NCI-H1105 treated with DMSO at 0.1 percent for 48 hours (cell line): ENCODE data around the gene SDK1.
A peak's percentile ranks its signal among the peaks of the same experiment; 100 is the strongest.

Experiments used
- DNase-seq: peaks from one replicate; lab custom pipeline; 2025; lab: John Stamatoyannopoulos, UW

SDK1 gene

DNA sequence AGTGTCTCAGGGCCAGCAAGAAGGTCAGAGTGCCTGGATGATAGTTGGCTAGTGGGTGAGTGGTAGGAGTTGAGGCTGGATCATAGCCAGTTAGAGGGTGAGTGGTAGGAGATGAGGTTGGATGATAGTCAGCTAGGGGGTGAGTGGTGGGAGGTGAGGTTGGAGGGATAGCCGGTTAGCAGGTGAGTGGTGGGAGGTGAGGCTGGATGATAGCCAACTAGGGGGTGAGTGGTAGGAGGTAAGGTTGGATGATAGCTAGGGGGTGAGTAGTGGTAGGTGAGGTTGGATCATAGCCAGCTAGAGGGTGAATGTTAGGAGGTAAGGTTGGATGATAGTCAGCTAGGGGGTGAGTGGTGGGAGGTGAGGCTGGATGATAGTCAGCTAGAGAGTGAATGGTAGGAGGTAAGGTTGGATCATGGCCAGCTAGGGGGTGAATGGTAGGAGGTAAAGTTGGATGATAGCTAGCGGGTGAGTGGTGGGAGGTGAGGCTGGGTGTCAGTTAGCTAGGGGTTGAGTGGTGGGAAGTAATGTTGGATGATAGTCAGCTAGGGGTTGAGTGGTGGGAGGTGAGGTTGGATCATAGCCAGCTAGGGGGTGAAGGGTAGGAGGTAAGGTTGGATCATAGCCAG, 226.6 kb downstream of the SDK1 start:
- no peak for DNase-seq

DNA sequence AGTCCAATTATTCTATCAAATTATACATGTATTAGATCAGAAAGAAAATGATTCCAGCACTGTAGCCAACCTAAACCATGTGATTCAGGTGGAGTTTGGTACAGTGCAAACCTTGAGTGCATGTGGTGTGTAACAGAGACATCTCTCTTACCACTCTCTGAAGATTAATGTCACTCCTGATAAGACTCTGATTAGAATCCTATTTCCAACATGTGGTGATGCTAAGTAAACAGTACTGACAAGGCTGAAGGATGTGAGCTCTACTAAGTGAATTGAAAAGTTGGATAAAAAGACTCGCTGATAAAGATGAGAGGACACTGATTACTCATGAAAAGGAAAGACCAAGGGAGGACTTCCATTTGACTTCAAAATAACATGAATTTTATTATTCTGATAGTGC, 232.0 kb downstream of the SDK1 start:
- DNase-seq = no peak

DNA sequence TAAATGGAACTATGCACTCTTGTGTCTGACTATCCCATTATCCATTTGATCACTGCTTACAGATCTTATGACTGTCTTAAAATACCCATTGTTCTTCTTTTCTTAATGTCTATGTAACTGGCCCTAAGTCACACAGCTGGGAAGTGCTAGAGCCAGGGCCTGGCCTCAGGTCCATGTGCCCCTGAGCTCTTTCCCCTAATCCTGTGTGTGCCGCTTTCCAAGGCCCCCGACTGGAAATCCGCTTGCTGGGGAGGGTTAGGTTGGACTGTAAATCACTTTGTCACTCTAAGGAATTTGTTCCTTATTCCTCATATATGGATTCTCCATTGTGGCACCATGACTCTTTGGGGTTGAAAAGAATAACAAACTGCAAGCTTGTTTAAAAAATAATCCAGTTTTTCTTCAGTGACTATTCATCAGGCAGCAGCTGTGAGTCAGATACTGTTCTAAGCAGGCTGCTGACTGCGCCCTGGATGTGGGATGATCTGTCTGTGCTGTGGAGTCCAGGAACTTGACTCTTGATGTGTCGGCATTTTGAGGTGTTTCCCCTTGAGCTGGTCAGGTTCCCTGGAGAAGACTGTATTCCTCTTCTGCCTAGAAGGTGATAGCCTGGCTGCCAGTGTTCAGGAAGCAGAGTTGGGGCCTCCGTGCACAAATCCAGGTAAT, 236.3 kb downstream of the SDK1 start:
- DNase-seq = no peak

DNA sequence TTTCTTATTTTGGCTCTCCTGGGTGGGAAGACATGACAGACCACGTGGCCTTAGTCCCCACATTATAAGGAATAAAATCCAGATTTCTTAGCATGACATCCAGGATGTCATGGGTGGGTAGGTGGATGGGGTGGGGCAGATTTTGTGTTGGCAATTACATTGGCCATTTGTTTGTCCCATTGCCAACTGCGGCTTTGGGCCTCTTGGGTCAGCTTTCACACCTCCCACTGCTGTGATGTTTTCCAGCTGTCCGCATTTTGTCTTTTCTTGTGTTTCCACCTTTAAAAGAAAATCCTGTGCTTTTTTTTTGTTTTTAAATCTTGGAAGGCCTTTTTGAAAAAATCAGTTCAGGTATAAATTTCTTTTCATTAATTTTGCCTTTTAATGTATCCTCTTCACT, 237.0 kb downstream of the SDK1 start:
- no peak for DNase-seq

DNA sequence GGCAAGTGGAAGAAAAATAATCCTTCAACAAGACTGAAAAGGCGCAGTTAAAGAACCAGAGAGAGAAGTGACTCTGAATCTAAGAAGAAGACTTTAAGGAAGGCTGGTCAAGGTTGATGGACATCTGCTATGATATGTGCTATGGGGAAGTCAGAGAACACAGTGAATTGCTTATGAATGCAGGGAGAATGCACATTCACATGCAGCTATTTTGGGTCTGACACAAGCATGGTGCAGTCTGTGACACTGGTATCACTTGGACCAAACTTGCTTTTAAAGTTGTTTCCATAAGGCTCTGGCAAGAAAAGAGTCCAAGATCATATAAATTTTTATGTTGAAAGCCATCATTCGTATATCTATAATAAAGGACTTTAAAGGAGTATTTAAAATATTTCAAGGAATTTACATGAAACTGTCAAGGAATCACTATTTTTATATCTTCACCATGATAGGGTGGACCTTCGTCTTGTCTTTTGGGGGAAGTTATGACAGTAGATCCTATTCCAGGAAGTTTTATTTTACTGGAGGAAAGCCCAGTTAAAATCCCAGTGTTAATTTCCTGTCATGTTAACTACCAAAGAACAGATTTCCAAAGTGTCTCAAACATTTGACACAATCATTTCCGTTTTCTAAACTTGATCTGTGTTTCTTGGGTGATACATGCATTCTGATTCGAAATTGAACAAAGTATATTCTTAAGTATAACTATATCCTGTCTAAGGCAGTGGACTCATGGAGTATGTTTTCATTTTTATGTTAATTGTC, 239.6 kb downstream of the SDK1 start:
- no peak for DNase-seq

DNA sequence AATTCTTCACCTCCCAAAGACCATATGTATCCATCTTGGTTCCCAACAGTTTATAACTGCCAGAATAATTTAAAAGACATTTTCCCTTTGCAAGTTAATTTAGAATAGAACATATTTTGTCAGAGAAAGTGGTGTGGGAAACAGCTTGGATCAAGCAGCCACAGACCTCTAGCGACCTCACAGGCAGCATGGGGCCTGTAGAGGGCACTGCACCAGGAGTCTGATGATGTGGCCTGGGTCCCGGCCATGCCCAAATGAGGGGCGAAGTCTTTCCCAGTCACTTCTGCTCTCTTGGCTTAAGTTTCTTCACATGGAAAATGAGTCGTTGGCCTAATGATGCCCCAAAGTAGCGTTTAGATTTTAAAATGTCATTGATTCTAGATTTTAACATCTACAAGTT, 243.2 kb downstream of the SDK1 start:
- no peak for DNase-seq

DNA sequence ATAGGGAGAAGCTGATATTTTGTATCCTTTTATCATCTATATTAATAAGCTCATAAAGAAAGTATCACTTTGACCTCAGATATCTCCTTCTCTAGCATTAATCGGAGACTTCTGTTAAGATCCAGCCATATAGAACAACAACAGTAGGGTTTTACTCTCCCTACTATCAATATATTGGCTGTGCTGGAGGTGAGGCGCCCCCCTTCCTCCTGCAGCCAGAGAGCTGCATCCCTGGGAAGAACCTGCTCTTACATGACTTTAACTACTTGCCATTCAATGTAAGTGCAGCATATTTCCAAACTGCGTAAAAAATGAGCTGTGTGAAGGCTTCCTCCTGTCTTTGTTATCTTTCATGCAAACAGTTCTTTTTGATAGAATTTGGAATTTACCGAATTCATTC, 247.8 kb downstream of the SDK1 start:
- DNase-seq = no peak

DNA sequence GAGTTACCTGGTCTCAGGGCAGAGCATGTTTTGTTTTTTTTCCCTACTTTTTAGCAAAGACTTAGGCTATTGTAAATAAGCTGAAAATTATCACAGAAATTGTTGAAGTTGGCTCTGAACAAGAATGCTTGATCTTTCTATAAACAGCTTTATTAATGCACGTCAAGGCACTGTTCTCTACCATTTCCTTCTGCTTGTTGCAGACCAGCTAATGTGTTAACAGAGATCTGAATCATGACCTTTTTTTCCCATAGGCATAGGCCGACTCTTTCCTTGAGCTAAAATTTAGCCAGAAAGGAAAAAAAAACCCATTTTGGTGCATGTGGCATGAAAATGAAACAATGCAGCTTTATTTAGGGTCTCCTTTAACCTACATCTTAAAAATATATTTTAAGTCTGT, 248.5 kb downstream of the SDK1 start:
- no peak for DNase-seq

DNA sequence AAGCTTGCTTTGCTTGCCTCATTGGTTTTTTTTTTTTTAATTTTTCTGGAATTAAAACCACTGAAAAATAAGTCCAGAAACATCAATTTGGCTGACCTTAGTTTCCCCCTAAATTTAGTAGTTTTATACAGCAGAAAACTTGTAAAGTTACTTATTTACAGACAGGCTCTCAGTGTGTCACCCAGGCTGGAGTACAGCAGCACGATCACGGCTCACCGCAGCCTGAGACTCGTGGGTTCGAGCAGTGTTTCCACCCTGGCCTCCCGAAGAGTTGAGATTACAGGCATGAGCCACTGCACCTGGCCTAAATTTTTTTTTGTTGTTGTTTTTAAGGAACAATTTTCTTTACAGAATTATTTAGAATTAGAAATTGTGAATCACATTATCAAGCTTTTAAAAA, 250.5 kb downstream of the SDK1 start:
- DNase-seq = no peak

DNA sequence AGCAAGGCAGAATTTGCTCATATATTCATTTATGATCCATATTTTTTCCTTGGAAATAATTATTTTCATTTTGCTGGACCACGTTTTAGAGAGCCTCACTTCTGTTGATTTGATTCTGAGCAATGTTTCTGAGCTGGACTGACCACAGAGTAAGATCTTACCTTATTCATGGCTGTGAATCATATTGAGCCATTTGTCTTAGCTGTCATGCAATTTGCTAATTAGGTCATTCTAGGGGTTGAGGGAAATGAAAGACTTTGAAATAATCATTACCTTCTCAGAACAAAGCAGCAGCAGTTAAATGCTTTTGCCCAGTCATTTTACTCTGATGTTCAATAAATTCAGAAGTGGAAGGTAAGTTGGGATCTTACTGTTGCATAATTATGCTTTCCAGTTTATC, 251.4 kb downstream of the SDK1 start:
- DNase-seq = no peak

DNA sequence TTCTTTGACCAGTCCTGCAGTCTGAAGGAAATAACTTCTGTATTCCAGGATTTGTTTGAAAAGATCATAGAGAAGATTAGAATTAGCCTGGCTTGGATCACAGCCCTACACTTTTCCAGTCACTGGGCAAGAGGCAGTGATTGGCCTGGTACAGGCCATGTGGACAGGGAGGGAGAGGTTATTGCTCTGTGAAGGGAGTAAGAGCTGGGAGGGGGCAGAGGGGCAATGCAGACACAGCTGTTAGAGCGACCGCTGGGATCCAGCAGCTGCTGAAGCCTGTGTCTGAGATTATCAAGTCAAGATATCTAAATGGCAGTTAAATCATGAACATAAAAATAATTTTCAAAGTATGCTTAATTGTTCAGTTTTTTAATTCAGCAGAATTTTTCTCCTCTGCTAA, 257.3 kb downstream of the SDK1 start:
- no peak for DNase-seq

DNA sequence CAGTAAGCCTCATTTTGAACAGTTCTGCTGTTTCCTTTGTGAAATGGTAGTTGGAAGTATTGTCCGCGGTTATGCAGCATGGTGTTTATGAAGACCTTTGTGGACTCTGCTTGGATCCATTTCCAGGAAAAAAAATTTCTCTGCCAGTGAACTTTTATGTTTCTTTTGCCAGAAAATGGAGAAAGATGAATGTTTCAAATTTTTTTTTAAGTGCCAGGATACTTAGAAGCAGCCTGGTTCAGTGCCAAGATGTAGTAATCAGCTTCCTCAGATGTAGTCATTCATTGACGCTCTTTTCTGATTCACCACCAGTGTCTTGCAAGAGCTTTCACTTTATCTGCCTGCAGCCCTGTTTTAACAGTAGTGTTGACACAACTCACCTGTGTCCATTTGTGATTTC, 258.2 kb downstream of the SDK1 start:
- DNase-seq = peak; percentile 8

DNA sequence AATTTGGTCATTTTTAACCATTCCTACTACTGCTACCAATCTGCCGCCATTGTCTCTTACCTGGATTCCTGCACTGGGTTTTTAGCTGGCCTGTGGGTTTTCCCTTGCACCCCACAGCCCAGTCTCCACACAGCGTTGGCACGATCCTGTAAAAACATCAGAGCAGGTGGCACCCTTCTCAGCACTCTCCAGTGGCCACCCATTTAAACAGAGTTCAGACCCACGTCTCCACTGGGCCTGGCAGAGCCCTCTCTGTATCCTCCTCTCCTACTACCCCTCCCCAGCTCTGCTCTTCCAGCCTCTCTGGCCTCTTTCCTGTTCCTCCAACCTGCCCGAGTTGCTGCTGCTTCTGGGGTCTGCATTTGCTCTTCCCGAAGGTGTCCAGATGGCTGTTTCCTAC, 259.4 kb downstream of the SDK1 start:
- no peak for DNase-seq

DNA sequence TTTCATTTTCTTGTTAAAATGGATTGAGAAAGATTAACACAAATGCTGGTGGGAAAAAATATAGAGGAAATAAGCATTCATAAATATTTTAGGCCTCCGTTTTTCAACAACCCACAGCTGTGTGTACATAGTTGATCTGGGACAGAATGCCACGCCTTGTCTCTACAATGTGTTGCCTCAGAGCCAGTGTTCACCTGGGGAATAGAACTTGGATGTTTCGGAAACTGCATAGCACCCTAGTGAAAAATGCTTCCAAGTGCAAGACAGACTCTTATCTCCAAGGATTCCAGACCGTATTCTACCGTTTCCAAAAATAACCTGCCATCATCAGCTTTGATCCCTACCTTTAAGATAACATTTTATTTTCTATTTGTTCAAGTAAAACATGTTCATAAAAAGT, 260.9 kb downstream of the SDK1 start:
- DNase-seq = no peak

DNA sequence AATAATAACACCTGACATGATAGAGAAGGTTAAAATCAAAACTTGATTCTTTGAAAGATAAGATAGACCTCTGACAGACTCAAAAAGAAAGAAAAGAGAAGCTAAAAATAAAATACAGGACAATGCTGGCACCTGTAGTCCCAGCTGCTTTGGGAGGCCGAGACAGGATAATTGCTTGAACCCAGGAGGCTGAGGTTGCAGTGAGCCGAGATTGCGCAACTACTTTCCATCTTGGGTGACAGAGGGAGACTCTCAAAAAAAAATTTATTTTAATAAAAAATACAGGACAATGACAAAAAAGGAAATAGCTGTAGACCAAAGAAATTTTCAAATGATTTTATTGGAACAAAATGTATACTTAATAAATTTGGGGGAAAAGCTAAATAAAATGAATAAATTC, 263.2 kb downstream of the SDK1 start:
- DNase-seq = no peak

DNA sequence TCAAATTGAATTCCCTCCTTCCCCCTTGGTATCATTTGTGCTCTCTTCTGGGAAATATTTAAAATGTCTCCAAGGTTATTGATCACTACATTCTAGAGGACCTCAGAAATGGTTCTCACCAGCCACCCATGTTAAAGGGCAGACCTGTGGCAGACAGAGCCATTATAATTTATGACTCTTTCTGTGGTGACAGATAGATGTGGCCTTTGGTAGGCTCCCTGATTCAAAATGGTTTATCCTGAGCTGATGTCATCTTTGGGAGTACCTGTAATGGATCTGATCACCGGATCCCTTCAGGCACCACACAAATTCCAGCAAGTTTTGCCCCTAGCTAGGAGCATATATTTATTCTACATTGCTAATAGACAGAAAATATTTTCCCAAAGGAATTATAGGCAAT, 267.5 kb downstream of the SDK1 start:
- DNase-seq = no peak

DNA sequence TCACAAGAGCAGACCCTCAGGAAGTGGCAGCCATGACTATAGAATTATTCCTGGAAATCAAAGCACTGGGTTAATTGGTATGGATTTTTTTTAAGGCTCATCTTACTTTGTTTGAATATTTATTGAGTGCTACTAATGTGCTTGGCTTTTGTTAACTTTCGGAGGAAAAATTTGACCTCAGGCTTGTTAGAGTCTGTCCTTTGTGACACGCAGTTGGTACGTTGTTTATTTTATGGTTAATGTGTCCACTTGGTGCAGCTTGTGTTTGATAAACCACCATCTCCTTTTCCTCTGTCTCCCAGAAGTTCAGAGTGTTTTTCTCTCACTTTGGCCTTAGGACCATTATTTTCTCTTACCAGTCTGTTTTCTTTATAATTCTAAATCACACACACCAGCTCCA, 268.6 kb downstream of the SDK1 start:
- DNase-seq = no peak

DNA sequence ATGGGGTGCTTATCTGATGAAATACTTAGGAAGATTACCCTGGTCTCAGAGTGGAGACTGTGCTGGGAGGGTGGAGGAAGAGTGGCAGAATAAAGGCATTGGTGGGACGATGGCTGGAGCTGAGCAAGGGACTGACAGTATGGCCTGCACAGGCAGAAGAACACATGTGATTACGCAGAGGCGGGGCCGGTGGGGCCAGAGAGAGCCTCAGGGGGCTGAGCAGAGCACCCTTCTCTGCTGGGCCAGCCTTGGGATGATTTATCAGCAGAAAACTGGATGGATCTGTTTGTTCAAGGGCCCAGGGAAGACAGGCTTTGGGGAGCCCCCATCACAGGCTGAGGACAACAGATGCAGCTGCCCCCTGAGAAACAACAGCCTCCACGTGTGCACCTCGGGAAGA, 272.1 kb downstream of the SDK1 start:
- DNase-seq = no peak

DNA sequence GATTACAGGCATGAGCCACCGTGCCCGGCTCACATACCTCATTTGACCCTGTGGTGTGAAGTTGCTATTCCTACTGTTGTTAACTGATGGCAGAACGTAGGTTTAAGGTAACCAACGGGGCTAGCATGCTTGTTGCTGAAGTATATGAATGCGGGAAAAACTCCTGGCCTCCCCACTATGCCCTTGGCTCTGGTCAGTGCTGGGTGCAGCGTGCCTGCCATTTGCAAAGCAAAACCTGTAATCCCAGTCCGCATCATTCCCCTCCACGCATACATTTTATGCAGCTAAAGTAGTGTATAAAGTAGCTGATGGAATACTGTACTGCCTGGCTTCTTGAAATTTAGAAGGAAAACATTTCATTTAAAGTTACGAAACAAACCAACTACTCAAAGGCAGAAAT, 273.3 kb downstream of the SDK1 start:
- DNase-seq = no peak

DNA sequence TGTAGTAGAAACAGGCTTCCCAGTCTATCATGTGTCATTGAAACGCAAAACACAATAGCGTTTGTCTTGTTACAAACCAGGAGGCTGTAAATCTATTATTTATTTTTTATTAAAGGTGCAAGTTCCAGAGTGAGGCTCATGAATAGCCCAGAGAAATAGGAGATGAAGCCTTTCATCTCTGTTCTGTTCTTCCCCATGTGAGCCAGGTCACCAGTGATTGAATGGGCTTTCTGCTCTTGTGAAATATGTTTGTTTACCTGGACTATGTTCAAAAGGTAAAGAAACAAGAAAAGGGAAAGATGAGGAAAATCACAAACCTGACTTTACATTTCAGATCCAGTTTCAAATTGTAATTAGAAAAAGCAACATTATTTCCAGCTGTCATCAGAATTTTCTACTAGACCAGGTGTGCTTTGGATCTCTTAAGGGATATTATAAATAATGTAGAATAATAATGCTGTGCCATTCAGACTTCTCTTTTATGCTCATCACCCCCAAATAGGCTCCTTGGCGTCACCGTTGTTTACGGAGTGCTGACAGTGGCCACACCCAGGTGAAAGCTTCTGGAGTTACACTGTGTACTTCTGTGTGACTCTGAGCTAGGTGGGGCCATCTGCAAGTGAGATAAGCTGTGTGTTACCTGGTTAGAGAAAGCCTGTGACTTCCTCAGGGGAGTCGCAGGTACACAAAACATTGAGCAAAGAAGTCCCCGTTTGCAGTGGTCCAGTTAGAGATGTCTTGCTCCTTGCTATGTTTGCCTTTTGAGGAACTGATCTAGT, 274.9 kb downstream of the SDK1 start:
- peak; percentile 9 for DNase-seq

DNA sequence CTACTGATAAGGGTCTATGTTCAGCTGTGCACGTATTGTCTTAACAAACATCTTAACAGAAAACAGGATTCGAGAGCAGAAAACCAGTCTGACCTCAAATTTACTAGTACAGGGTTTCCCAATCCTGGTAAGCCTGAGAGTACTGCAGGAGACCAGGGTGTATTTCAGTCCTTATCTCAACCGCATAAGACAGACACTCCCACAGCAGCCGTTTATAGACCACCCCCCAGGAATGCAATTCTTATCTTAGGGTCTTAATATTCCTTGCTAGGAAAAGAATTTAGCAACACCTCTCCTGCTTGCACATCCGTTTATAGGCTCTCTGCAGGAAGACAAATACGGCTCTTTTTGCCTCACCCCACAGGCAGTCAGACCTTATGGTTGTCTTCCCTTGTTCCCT, 277.3 kb downstream of the SDK1 start:
- DNase-seq = no peak

DNA sequence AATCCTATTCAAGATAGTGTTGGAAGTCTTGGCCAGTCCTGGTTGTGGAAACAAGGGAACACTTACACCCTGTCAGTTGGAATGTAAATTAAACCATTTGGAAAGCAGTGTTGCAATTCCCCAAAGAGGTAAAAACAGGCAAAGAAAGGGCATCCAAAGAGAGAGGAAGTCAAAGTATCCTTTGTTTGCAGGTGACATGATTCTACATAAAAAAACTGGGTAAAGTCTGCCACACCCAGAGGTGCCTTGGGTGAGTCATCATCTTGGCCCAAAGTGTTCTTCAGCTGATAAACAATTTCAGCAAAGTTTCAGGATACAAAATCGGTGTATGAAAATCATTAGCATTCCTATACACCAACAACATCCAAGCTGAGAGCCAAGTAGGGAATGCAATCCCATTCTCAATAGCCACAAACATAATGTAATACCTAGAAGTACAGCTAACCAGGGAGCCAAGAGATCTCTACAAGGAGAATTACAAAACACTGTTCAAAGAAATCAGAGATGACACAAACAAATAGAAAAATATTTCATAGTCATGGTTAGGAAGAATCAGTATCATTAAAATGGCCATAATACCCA, 278.7 kb downstream of the SDK1 start:
- no peak for DNase-seq
